GM21717 (cell line): ENCODE data around the gene CHI3L1.

Experiments
- ATAC-seq: cut with Tn5 transposase; IDR thresholded peaks from one replicate; pipeline ENCODE4 v1.9.1; 2021; ENCODE audit warnings: mild to moderate bottlenecking, moderate library complexity; ENCODE audit not compliant: unreplicated experiment

The CHI3L1 gene

GRCh38 chr1:203152158-203153034 lies 34.1 kb downstream of the CHI3L1 start:
- no peak for ATAC-seq

- ATAC-seq: no peak
These were observed 34.9 kb downstream of the CHI3L1 start for GRCh38 chr1:203151362-203152157.

- ATAC-seq: no peak
These were observed 35.8 kb downstream of the CHI3L1 start for GRCh38 chr1:203150511-203151297.

GRCh38 chr1:203149188-203149840 lies 37.2 kb downstream of the CHI3L1 start:
- no peak for ATAC-seq

- ATAC-seq: no peak
These were observed 37.9 kb downstream of the CHI3L1 start for GRCh38 chr1:203148579-203148978.

GRCh38 chr1:203148127-203148526 lies 38.4 kb downstream of the CHI3L1 start:
- no peak for ATAC-seq

GRCh38 chr1:203147376-203147775 lies 39.1 kb downstream of the CHI3L1 start:
- ATAC-seq: no peak

- ATAC-seq: no peak
These were observed 40.0 kb downstream of the CHI3L1 start for GRCh38 chr1:203146537-203146936.

- ATAC-seq: no peak
These were observed 40.5 kb downstream of the CHI3L1 start for GRCh38 chr1:203146042-203146369.

GRCh38 chr1:203145321-203146041 lies 41.0 kb downstream of the CHI3L1 start:
- ATAC-seq: no peak

- ATAC-seq: no peak
These were observed 41.8 kb downstream of the CHI3L1 start for GRCh38 chr1:203144661-203145060.

- no peak for ATAC-seq
These were observed 42.9 kb downstream of the CHI3L1 start for GRCh38 chr1:203143641-203144040.

- ATAC-seq: no peak
These were observed 43.7 kb downstream of the CHI3L1 start for GRCh38 chr1:203142684-203143408.

GRCh38 chr1:203142124-203142523 lies 44.4 kb downstream of the CHI3L1 start:
- ATAC-seq: no peak

GRCh38 chr1:203140743-203141520 lies 45.6 kb downstream of the CHI3L1 start:
- no peak for ATAC-seq

- ATAC-seq: no peak
These were observed 46.5 kb downstream of the CHI3L1 start for GRCh38 chr1:203139976-203140475.

- no peak for ATAC-seq
These were observed 48.4 kb downstream of the CHI3L1 start for GRCh38 chr1:203138066-203138465.

- ATAC-seq: no peak
These were observed 49.2 kb downstream of the CHI3L1 start for GRCh38 chr1:203137324-203137723.
